8988T (cell line): ENCODE data around the gene CHSY3.
"Not testable (repeated sequence)": the region's sequence is repeated elsewhere in the genome, so short reads cannot be mapped to it uniquely, and the experiment has no call there.

Experiments used
- DNase-seq: peaks from one replicate; pipeline ENCODE4 v3.0.0; 2011

The CHSY3 gene

DNA sequence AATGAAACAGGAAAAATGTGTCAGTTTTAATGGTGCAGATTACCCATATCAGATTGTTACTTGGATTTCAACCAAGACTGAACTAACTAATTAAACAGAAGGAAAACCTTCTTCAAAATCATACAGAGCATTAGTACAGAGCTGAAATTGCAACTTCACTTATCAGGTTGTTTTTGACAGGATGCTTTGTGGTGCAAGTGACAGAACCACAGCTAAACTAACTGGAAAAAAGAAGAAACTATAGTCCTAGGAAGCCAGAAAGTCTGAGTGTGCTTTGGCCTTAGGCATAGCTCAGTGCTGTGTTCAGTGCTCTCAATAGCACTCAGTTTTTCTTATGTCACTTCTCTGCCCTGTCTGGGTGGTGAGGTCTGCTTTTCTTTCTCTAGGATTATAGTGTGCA lies 267.4 kb downstream of the CHSY3 start:
- no peak for DNase-seq

GRCh38 chr5:130183115-130183514 lies 278.9 kb downstream of the CHSY3 start:
- no peak for DNase-seq

- DNase-seq = no peak
These were observed 285.7 kb downstream of the CHSY3 start for GRCh38 chr5:130189961-130190360.

DNA sequence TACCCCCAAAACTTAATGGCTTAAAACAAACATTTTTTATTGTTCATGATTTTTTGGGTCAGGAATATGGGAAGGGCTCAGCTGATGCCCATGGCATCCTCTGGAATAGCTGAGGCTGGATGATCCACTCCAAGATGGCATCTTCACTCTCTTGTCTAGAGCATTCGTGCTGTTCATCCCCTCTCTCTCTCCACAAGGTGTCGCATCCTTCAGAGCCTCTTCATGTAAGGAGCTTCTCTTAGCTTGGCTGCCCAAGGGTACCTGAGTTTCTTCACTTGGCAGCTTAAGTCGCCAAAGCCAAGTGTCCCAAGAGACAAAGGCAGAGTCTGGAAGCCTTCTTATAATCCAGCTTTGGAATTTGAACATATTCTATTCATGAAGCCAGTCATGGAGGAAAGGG lies 294.7 kb downstream of the CHSY3 start:
- no peak for DNase-seq

GRCh38 chr5:130206686-130207085 lies 302.4 kb downstream of the CHSY3 start:
- DNase-seq = no peak

DNA sequence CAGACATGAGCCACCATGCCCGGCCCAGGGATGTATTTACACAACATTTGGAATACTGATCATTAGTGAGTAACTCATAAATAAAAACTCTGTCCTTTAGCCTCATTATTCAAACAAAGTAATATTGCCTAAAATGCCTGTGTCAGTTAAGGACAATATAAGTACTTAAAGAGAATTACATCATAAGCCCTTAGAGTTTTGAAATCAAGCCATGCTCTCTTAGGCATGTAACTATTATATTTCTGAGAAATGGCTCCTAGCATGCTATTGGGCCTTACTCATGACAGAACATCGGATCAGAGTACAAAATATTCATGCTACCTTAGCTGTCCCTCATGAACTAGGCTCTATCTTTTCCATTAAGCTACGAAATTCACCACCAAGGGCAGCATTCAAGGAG lies 309.3 kb downstream of the CHSY3 start:
- no peak for DNase-seq

DNA sequence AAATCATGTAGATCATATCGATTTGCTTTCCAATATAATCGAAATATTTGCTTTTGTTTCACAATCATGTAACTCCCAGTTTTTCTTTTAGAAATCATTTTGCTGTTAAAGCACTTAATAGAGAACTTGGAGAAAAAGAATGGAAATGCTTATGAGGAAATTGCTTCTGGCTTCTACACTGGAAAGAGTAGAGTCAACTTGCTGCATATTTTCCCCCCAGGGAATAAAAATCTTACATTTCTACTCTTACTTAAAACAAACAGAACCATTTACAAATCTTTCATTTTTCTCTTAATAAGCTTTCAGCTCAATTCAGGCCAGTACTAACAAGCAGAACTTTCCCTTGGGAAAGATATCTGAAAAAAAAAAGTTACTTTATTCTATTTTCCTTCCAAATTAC lies 312.0 kb downstream of the CHSY3 start:
- no peak for DNase-seq

GRCh38 chr5:130222573-130222972 lies 318.3 kb downstream of the CHSY3 start:
- no peak for DNase-seq

GRCh38 chr5:130226556-130226955 lies 322.3 kb downstream of the CHSY3 start:
- DNase-seq = not testable (repeated sequence)

DNA sequence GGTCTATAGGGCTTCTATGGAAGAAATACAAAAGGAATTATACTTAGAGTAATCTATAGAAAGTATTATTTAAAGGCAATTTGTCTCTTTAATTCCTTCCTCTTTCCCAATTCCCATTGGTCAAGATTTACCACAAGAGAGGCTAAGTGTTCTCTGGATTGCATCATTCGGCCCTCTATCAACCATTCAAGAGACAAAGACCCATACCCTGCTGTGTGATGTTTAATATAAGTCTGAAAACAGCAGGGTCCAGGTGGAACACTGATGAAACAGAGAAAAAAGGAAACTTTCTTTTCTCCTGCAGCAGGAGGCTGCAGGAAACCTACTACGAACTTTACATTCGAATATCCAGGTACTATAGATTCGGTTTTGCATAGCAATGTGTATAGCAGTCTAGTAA lies 323.4 kb downstream of the CHSY3 start:
- DNase-seq = no peak

DNA sequence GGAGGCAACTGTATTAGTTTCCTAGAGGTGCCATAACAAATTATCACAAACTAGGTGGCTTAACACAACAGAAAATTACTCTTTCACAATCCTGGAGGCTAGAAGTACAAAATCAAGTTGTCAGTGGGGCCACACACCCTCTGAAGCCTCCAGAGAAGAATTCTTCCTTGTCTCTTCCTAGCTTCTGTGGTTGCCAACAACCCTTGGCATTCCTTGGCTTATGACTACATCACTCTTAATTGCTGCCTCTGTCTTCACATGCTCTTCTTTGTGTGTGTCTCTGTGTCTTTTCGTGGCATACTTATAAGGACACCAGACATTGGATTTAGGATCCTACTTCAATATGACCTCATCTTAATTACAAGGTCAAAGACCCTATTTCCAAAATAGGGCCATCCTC lies 327.5 kb downstream of the CHSY3 start:
- no peak for DNase-seq

DNA sequence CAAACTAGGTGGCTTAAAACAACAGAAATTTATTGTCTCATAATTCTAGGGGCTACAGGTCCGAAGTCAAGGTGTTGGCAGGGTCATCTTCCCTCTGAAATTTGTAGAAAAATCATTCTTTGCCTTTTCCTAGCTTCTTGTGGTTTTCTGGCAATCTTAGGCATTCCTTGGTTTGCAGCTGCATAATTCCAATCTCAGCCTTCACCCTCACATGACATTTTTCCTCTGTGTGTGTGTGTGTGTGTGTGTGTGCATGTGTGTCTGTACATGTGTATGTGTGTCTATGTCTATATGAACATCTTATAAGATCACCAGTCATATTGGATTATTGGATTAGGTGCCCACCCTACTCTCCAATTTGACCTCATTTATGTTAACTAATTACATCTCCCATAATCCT lies 330.6 kb downstream of the CHSY3 start:
- no peak for DNase-seq
